CD4-positive, alpha-beta T cell treated with Interleukin-6 at 100 ng/mL for 8 hours (primary cell): ENCODE data around the gene ZNF593.

ENCODE experiments used
- DNase-seq: peaks from one replicate; pipeline ENCODE4 v3.0.0-alpha.2; 2020; ENCODE audit warnings: mixed read lengths, low spot score

Gene ZNF593

DNA sequence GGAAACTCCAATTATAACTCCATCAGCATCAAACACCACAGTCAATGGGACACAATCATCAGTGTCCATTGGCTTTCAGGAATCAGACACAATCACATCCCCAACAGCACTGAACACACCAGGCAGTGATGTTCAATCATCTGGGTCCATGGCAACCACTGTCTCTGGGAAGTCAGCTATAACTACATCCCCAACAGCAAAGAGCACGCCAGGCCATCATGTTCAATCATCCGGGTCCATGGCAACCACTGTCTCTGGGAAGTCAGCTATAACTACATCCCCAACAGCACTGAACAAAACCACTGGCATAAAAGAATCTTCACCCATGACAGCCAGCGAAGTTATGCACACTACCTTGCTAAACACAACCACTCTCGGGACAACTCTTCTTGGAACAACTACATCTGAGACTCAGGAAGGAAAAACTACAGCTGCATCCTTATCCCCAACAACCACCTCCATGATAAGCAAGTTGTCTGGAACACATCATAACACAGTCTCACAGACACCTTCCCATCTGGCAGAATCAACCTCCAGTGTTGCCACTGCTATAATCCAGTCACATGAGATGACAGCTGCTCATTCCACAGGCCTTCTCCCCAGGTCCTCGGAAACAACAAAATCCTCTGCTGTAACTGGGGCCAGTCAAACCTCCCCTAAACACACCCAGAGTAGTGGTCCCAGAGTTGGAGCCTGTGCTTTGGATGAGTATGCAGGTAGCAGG is 40.6 kb downstream of the ZNF593 start:
- DNase-seq: no peak

DNA sequence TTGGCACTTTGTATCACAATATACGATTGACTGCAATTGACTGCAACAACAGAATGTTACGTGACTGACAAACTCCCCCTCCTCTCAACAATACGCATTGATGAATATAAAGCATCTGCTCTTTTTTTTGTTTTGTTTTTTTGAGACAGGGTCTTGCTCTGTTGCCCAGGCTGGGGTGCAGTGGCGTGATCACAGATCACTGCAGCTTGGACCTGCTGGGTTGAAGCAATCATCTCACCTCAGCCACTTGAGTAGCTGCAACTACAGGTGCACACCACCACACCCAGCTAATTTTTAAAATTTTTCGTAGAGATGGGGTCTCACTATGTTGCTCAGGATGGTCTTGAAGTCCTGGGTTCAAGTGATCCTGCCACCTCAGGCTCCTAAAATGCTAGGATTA is 43.0 kb downstream of the ZNF593 start:
- no peak for DNase-seq

DNA sequence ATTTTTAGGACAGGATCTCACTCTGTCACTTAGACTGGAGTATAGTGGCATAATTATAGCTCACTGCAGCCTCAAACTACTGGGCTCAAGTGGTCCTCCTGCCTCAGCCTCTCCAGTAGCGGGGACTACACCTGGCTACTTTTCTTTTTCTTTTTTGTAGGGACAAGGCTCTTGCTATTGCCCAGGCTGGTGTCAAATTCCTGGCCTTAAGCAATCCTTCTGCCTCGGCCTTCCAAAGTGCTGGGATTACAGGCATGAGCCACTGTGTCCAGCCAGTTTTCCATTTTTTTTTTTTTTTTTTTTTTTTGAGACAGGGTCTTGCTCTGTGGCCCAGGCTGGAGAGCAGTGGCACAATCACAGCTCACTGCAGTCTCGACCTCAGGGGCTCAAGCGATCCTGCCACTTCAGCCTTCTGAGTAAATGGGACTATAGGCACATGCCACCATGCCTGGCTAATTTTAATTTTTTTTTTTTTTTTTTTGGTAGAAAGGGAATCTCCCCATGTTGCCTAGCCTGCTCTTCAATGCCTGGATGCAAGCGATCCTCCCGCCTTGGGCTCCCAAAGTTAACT is 43.7 kb downstream of the ZNF593 start:
- no peak for DNase-seq

DNA sequence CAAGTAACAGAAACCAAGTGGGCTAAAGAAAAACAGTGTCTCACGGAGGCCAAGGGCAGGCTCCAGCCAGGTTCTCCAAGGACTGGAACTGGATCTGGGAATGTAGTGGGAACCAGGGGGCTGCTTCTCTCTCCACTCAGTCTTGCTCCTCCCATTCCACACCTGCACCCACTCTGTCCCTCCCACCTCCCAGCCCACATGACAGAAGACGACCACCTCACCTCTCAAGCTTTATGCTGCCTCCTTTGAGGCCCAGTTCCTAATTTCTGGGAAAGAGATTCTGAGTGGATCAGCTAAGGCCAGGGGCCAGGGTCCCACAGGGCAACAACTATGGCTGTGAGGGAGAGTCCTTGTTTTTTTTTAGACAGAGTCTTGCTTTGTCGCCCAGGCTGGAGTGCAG is 45.5 kb downstream of the ZNF593 start:
- DNase-seq: no peak

DNA sequence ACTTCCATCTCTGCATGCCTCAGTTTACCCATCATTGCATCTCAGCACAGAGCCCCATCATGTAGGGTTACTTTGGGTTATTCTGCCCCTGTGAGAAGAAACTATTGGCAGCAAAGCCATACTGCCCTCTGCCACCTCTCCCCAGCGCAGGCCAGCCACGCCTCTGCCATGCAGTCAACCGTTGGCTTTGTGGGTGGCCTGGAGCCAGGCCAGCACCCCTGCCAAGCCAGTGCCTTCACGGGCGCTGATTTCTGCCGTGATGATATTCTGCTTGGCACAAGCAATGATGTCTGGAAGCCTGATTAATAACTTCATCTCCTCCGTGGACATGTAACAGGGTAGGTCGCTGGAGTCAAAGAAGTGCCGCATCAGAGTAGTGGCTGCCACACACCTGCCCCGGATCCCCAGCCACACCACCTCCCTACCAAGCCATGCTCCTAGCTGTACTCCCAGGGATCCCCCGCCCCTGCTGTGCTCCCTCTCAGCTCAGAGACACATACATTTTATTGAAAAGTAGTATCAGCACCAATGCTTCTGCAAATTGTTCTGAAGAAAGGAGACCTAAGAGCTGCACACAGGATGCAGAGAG is 49.3 kb downstream of the ZNF593 start:
- DNase-seq: no peak
